Sciatic nerve (tissue), 2 donors: ENCODE results near the gene EPB41L4A. TPM values are rescaled to one million over a fixed set of nuclear protein-coding genes. Genes with fewer than 3 reads are reported as not detected.
"Not testable (repeated sequence)": the region's sequence is repeated elsewhere in the genome, so short reads cannot be mapped to it uniquely, and the experiment has no call there.

Source experiments
- ATAC-seq: fragments of 200-7000 bp; cut with Tn5 transposase; one replicate; pipeline ENCODE4 v1.9.1; 2020; ENCODE audit warnings: mild to moderate bottlenecking, moderate library complexity
- DNase-seq: peaks from one replicate; pipeline ENCODE4 v3.0.0-alpha.2; 2020; ENCODE audit warnings: low spot score
- intact Hi-C: fragments of 100-400 bp; cut with DNase I; formaldehyde crosslinking; loops from one replicate; pipeline ENCODE4 v1.14.2; 2022
- total RNA-seq: library from RNA; stranded (reverse); fragmentation: NEBNext Ultra II Directional; extraction: Animal tissue kit (Norgen Biotek cat#: 25700); gene quantifications from one replicate; pipeline ENCODE4 v1.2.1, GENCODE V29; 2021
- donor health status: DM: no; HTN: no; CAD: no.
- donor health status: DM: no; HTN: no; CAD: no.

EPB41L4A gene
- total RNA-seq, 1 donor from 2014 or later, result 29.4 TPM

DNA sequence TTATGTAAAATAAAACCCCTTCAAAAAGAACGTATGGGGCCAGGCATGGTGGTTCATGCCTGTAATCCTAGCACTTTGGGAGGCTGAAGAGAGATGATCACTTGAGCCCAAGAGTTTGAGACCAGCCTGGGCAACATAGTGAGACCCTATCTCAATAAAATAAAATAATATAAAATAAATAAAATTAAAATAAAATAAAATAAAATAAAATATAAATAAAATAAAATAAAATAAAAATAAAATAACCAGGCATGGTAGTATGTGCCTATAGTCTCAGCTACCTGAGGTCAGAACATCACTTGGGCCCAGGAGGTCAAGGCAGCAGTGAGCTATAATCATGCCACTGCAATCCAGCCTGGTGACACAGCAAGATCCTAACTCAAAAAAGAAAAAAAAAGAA lies 185.1 kb downstream of the EPB41L4A start:
- DNase-seq (no peak), ATAC-seq (no peak)
- intact Hi-C loops, result no loop called here

DNA sequence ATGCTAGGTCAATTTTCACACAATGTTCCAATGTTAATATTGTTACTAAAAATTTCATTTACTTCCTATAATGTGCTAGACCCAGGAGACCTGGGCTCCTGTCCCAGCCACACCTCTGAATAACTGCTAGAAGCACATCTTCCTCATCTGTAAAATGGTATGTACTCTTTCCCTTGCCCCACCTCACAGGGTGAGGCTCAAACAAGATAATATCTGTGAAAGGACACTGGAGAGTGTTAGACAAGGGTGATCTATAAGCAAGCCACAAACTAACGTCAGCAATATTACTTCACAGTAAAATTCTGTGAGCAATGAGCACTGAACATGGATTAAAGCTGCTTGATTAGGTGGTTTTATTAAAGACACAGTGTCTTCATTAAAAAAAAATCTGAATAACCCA lies 186.4 kb downstream of the EPB41L4A start:
- no peak for ATAC-seq
- intact Hi-C loops, result no loop called here

DNA sequence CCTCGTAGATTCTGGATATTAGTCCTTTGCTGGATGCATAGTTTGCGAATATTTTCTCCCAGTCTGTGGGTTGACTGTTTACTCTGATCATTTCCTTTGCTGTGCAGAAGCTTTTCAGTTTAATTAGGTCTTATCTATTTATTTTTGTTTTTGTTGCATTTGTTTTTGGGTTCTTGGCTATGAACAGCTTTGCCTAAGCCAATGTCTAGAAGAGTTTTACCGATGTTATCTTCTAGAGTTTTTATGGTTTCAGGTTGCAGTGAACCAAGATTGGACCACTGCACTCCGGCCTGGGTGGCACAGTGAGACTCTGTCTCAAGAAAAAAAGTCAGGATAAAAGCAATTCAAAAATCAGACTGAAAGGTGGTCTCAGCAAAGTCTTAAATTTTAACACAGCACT lies 188.5 kb downstream of the EPB41L4A start:
- intact Hi-C loops, result no loop called here
- DNase-seq (no peak), ATAC-seq (no peak)

More for the DNA sequence above, 186.4 kb downstream of the EPB41L4A start:
- DNase-seq, result no peak

DNA sequence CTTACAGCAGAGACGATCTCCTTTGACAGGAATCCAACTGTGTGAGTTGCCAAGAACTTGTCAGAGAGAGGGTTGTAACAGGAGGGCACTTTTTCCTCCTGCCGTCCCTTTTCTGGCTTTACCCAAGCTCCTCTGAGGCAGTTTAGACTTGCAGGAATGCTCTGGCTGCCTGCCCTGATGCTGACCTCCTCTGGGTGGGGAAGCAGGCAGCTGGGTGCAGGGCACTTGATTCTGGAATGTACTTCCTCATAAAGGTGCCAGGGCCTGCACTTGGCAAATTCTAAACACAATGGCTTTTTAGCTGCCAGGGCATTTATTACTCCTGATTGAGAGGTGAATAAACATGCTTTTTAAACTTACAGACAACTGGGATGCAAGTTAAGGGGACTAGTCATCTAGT lies 190.4 kb downstream of the EPB41L4A start:
- intact Hi-C loops, result no loop called here
- ATAC-seq (peak; percentile 81), DNase-seq (peak; percentile 68)

DNA sequence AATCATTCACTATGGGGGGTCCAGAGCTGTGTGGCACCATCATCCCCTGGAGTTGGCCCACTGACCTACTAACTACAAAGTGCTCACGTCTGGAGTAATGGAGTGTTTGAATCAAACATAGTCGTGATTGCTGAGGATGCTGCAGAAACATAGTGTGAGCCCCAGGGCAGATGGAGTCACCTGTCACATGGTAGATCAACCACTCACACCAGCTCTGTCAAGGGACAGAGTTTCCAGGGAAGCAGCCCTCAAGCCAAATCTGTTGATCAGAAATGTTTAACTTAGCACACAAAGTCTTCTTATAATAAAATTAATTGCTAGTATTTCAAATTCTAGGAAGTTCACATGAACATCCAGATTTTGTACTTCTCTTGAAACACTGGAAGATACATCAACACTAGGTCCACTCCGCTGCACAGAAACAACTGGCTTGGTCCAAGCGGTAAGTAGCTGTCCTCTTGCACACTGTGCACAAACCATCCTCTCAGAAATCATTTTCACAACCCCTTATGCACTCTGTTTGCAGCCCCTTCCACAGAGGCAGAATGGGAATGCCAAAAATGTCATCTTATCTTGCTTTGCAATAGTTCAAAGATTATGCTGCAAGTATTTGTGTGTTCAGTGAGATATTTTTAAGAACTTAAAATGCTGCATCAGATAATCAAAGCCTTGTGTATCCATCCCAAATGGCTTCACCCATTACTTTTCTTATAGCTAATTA lies 191.0 kb downstream of the EPB41L4A start:
- no peak for DNase-seq
- ATAC-seq, result no peak
- intact Hi-C loops, result no loop called here

DNA sequence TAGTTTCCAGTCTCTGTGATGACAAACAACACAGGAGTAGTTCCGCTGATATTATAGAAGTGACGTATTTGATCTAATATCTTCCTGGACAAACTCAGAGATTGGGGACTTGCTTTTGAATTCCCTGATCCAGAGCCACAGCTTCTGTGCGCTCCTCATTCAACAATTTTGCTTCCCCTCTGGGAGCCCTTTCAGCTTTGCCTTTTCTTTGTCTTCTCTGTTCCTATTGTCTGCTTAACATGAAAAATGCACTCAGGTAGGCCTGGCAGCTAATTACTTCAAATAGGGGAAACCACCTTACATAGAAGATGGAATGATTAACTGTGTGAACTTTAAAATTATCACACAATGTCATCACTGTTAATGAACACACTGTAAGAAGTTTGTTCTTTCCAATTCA lies 192.9 kb downstream of the EPB41L4A start:
- no peak for ATAC-seq
- no peak for DNase-seq
- intact Hi-C loops, result no loop called here

DNA sequence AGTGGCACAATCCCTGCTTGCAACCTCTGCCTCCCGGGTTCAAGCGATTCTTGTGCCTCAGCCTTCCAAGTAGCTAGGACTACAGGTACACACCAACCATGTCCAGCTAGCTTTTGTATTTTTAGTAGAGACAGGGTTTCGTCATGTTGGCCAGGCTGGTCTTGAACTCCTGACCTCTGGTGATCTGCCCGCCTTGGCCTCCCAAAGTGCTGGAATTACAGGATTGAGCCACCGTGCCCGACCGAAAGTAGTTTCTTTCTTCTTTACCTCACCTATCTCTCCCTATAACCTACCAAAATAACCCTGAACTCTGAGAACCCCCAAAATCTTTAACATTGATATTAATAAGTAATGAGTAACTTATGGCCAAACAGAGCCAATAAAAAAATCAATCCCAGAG lies 196.1 kb downstream of the EPB41L4A start:
- intact Hi-C loops, DNase-seq, ATAC-seq: not testable (repeated sequence)

DNA sequence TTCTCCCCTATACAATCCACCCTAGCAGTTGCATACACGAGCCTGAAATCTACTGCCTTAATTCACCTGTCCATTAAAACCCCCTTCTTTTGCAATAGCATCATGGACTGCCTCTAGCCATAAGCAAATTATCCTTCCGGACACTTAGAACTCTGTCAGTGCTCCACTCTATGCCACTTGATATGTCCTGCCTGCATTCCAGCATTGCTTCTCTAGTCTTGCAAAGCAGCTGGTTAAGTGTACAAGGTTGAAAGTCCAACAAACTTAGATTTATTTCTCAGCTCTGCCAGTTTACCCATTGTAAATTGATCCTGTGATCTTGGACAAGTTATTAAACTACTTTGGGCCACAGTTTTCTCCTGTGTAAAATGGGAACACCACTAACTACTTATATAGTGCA lies 197.9 kb downstream of the EPB41L4A start:
- ATAC-seq, result no peak
- intact Hi-C loops, result no loop called here
- DNase-seq, result no peak

DNA sequence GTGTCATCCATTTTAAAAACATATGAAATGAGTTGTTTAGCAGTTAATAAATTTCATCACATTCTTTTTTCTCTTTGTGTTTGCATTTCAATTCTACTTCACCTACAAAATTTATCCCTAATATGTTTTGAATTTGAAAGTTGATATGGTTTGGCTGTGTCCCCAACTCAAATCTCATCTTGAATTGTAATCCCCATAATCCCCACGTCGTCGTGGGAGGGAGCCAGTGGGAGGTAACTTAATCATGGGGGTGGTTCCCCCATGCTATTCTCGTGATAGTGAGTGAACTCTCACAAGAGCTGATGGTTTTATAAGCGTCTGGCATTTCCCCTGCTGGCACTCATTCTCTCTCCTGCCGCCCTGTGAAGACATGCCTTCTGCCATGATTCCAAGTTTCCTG lies 200.1 kb downstream of the EPB41L4A start:
- DNase-seq (no peak), ATAC-seq (no peak)
- intact Hi-C loops, result loop anchor here (10.0 kb wide), 1 partner anchor 196 kb away; the partner anchor contains the start of gene EPB41L4A

DNA sequence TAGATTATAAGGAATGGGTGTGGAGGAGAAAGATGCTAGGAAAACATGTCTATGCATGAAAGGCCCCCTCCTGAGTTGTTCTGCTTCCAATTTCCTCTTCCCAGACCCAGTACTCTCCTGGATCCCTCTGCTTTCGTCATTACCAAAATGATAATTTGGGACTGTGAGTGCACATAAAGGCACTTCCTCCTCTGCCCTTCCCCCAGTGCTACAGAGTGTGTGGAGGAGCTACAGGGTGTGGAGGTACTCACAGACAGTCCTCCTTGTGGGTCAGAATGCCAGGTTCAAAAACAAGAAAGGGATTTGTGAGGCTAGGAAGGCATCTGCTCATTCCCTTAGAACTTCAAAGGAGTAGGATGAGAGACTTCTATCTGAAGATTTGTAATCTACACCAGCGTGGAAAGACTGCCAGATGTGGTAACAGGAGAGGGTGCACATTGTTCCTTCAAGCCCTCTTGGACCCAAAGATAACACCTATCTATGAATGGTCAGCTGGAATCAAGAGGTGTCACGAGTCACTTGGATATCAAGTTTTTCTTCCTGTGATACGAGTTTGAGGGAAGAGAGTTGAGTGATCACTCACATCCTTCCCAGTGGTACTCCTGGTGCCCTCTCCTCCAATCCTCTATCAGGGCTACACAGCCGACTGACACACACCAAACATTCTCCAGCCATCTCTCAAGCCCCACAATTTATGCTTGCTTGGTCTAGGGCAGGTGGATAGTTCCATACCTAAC lies 201.1 kb downstream of the EPB41L4A start:
- DNase-seq (no peak), ATAC-seq (no peak)
- intact Hi-C loops, result loop anchor here (10.0 kb wide), 1 partner anchor 197 kb away; the partner anchor contains the start of gene EPB41L4A

DNA sequence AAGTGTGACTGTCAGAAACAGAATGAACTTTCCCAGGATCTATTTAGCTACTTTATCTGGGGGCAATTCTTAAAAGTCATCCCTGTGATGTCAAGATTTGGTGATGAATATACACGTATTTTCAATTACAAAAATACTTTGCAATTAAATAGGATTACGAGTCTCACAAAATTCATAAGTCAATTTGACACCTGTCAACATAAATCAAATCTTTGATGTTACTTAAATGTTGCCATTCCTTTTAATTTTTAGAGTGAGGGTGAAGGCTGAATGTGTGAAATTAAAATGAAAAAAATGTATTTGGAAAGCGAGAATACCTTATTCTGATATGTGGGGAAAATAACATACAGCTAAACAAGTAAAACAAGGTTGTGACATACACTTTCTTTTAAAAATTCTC lies 202.9 kb downstream of the EPB41L4A start:
- ATAC-seq (no peak), DNase-seq (no peak)
- intact Hi-C loops, result loop anchor here (10.0 kb wide), 1 partner anchor 199 kb away; the partner anchor contains the start of gene EPB41L4A

DNA sequence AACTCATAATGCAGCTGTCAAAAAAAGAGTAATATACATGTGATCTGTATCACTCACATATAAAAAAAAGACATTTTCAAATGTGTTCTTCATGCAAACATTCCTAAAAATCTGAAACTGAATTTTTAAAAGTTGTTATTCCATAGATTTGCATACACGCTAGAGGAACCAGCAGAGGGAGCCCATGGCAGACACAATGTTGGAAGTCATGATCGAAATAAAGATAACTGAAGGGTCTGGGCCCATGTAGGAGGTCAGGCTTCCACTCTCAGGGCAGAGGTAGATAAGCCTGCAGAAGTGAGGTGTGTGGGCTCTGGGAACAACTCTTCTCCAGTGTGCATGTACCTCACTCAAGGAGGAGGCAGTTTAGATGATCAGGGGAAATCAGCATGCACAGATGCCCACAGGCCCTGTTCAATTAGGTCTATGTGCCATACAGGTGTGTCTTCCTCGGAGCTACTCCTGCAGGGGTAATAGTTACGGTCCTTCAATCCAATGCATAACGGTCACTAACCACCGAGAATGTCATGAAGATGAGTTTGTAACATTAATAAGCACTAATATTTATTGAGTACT lies 208.6 kb downstream of the EPB41L4A start:
- intact Hi-C loops, result loop anchor here (10.0 kb wide), 1 partner anchor 204 kb away; the partner anchor contains the start of gene EPB41L4A
- DNase-seq, result peak; percentile 67
- ATAC-seq, result peak; percentile 67

DNA sequence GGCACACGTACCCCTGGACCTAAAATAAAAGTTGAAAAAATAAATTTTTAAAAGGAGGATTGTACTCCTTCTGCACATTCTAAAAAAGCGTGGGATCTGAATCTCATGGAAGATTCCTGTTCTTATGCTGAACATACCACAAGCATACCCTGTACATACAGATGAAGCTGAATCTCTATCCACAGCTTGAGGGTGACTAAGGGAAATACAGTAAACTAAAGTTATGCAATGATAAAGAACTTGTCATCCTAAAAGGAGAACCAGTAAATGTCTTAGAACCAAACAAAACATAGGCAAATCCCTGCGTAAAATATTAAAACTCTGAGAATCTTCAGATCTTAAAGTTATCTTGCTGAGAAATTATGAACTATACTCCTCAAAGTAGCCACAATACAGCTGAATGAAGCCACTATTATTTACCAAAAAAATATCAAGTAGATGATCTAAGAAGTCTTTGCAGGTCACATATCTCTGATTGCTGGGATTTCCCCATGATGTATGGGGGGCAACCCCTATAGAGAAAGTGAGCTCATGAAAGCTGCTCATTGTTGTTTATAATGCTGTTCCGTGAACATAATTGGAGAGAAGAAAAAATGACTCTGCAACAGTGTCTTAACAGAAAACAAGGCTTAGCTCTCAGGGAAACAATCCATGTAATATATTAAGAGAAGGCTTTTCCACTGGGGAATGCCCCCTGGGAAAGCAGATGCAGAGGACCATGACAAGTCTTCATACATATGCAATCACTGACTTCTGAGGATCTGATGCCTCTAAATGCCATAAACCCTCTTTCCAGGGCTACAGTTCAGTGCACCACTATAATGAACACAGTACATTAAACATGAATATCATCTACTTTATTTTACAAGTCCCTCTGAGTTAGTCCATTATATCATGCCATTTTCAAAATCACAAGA lies 210.1 kb downstream of the EPB41L4A start:
- ATAC-seq (no peak), DNase-seq (no peak)
- intact Hi-C loops, result no loop called here

DNA sequence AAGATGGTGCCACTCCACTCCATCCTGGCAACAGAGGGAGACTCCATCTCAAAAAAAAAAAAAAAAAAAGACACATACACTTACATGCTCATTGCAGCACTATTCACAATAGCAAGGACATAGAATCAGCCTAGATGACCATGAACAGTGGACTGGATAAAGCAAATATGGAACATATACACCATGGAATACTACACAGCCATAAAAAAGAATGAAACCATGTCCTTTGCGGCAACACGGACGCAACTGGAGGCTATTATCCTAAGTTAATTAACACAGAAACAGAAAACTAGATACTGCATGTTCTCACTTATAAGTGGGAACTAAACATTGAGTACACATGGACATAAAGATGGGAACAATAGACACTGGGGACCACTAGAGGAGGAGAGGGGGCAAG lies 210.9 kb downstream of the EPB41L4A start:
- ATAC-seq, DNase-seq, intact Hi-C loops: not testable (repeated sequence)

DNA sequence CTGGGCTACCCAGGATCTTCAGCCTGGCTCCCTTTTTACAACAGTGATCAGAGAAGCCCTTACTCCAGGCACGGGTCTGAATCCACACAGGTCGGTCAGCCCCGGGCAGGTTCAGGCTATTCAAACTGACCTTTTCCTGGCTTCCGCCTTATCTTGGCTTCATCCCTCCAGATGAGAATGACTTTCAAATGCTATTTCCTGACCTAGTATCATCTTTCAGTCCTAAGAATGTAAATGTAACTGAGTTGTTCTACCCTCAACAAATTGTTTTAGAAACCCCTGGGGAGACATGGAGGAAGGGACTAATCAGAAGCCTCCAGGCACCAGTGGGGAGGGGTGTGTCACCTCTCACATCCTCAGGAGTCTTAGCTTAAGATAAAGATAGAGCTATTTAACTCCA lies 213.2 kb downstream of the EPB41L4A start:
- ATAC-seq (no peak), DNase-seq (no peak)
- intact Hi-C loops, result no loop called here

DNA sequence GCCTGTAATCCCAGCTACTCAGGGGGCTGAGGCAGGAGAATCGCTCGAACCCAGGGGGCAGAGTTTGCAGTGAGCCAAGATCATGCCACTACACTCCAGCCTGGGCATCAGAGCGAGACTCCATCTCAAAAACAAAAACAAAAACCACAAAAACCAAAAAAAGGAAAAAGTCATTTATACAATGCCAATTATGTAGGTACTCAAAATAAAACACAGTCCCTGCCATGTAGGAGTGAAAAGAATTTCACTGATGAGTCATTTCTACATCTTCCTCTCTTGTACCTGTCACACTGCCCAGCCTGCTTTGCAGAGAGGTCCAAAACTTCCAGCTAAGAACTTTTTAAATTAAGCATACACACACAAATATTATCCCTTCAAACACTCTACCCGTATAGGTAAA lies 215.8 kb downstream of the EPB41L4A start:
- DNase-seq, result no peak
- no peak for ATAC-seq
- intact Hi-C loops, result no loop called here

DNA sequence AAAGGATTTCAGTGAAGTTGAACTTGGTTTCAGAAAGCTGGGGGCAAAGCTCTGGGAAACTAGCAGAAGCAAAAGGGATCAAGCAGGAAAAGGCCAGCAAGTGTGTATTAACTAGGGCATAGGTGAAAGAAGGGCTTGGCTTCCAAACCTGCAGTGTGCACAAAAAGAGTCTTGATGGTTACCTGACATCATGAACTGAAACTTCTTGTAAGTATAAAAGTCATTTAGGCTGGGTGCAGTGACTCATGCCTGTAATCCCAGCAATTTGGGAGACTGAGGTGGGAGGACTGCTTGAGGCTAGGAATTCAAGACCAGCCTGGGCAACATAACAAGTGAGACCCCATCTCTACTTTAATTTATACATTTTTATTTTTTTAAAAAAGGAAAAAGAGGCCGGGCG lies 216.4 kb downstream of the EPB41L4A start:
- no peak for ATAC-seq
- intact Hi-C loops, result no loop called here
- DNase-seq, result no peak

DNA sequence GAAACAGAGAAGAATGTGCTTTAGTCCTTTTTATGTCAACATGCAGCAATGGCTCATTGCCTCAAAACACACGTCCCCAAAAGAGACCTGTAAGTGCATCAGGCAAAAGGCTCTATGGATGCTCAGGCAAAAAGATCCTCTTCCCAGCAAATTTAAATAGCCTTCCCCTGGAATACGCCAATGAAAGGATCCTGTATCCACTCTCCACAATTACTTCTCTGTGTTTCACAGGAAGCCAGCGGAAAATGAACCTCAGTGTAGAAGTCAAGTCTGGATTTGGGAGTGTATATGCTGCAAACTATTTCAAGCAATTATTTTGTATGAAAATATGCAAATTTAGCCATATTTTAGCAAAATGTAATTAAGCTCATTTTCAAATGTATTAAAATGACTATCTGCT lies 217.9 kb downstream of the EPB41L4A start:
- ATAC-seq, result no peak
- intact Hi-C loops, result no loop called here
- no peak for DNase-seq

DNA sequence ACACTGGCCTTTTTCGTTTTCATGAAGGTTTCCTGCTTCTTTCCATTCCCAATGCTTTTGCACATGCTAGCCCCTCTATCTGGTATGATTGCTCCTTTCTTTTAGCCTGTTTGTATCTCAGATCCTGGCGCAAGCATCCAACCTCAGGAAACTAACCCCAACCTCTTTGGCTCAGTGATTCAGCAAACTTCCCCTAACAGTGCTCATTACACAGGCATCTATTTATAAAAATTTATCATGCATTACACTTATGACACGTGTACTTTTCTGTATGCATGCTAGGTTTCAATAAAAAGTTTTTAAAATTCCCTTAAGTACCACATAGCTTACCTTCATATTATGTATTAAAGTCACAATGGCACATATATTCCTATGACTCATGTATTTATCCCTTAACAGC lies 218.9 kb downstream of the EPB41L4A start:
- DNase-seq (no peak), ATAC-seq (no peak)
- intact Hi-C loops, result no loop called here
